Effector CD4-positive, alpha-beta T cell (primary cell): Measurements from ENCODE around the gene ENTPD8.
A peak's percentile ranks its signal among the peaks of the same experiment; 100 is the strongest.
"Not testable (repeated sequence)": the region's sequence is repeated elsewhere in the genome, so short reads cannot be mapped to it uniquely, and the experiment has no call there.

Source experiments
- DNase-seq: peaks from one replicate; pipeline ENCODE4 v3.0.0-alpha.2; 2020

The ENTPD8 gene

GRCh38 chr9:137457406-137458193 lies 16.4 kb upstream of the ENTPD8 start:
- peak; percentile 3 for DNase-seq

- DNase-seq = no peak
These were observed 15.8 kb upstream of the ENTPD8 start for GRCh38 chr9:137456864-137457405.

DNA sequence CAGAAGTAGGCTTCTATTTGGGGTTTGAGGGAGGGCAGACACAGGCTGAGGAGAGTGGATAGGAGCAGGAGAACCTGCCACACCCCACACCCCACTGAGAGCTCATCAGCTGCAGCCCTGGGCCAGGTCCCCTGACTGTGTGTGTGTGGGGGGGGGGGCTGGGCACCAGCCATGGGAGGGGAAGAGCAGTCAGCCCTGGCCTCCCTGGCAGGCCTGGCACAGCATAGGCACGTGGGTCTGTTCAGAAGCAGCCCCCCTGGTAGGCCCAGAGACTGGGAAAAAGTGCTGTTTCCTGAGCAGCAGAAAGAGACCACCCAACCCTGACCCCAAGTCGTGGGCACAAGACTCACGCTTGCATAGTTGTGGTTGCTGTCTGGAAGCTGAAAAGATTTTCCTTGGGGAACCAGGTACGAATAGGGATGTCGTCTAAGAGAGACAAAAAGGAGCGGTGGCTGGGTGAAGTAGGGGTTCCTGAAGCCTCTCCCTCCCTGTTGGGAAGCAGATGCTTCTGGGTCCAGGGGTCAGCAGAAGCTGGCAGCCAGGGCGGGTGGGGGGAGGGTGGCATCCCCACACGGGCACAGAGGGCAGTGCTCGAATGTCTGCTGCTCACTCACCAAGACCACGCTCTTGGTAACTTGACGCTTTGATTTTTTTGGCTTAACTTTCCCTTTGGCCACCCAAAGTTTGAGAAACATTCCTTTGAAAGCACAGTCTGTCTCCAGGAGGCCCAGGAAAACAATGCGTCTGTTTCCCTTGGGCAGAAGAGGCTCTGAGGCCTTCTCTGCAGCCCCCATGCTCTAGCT lies 15.1 kb upstream of the ENTPD8 start:
- no peak for DNase-seq

- no peak for DNase-seq
These were observed 14.3 kb upstream of the ENTPD8 start for GRCh38 chr9:137455359-137455991.

DNA sequence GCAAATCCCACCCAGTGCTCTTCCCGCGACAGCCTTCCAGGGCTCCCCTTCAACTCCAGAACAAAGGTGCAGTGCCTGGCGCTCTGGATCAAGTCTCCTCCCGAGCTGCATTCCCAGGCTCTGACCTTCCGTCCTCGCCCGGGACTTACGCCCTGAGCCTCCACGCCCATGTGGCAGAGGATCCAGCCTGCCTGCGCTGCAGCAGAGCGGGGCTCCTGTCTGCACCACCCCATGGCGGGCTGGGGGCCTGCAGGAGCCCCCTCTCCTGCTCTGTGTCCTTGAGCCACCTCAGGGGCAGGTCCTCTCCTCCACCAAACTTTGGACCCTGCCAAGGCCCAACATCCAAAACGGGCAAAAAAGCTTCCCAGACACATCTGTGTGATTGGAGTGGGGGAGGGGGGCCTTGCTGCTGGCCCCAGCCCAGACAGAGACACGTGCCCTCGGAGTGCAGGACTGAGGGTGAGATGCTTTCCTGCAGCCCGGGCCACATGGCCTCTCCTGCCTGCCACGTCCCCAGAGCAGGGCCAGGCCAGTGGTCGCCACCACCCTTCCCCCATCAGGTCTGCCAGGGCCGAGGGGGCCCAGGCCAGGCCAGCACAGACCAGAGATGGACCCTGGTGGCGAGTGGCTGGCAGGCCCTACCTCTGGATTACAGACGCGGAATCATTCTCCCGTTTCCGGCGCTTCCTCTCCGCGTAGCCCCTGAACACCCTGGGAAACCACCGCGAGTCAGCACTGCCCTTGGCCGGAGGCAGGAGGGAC lies 13.6 kb upstream of the ENTPD8 start:
- peak; percentile 1 for DNase-seq

DNA sequence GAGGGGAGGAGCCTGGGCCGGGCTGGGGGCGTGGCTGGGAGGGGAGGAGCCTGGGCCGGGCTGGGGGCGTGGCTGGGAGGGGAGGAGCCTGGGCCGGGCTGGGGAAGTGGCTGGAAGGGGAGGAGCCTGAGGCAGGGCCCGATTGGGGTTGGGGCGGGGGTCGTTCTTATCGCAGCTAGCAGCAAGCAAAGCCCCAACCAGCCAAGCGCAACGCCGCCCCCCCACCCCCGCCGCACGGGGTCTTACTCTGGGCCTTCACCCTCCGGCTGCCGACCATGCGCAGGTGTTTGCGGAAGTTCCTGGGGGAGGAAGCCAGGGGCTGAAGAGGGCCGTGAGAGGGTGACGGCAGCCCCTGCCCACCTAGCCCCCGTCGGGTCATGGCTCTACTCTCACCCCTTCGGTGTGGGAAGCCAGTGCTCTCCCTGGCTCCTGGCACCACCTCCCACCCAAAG lies 13.0 kb upstream of the ENTPD8 start:
- DNase-seq = peak; percentile 19

DNA sequence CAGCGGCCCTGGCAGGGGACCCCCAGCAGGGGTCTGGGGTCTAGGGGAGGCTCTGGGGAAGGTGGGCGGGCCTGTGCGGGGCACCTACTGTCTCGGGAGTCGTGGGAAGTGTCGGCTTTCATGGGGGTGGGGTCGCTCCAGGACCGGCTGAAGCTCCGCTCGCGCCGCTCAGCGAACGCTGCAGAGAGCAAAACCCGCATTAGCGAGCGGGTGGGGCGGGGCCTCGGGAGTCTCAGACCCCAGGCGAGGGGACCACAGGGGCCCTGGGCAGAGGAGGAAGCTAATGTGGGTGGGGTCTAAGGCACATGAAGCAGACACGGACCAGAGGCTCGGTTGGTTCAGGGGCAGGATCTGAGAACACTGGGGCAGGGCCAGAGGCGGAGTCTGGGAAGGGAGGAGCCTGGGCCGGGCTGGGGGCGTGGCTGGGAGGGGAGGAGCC lies 12.5 kb upstream of the ENTPD8 start:
- DNase-seq = peak; percentile 49

- peak; percentile 2 for DNase-seq
These were observed 11.8 kb upstream of the ENTPD8 start for GRCh38 chr9:137452761-137453642.

- peak; percentile 1 for DNase-seq
These were observed 11.0 kb upstream of the ENTPD8 start for GRCh38 chr9:137452006-137452760.

- not testable (repeated sequence) for DNase-seq
These were observed 10.3 kb upstream of the ENTPD8 start for GRCh38 chr9:137451264-137452005.

GRCh38 chr9:137450539-137451222 lies 9.5 kb upstream of the ENTPD8 start:
- DNase-seq = not testable (repeated sequence)

GRCh38 chr9:137449931-137450538 lies 8.9 kb upstream of the ENTPD8 start:
- no peak for DNase-seq

DNA sequence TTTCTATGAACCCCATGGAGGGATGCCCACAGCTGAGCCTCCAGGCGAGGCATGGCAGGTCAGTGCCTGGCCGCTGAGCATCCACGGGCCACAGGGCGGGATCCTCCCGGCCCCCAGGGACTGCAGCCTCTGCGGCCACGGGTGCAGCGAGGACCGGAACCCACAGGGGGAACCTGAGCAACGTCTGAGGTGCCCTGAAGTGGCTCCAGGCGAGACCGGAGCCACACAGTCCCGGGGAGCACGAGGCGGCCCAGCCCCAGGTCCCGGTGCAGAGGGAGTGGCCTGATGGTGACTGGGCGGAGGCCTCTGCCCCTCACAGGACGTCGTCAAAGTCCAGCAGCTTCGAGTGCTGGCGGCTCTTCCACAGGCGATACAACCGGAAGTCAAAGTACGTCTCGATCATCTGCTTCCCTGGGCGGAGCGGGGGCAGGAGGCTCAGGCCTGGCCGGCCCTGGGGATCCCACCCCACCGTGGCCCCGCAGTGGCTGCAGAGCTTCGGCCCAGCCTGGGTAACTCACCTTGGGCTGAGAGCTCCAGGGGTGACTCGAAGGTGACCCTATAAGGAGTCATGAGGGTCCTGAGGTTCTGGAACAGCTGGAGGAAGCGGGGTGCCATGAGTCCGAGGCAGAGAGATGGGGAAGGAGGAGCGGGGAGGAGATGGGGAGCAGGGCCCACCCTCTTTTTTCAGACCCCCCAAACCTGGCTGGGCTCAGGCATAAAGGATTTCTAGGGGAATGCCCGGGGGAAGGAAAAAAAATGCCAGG lies 8.1 kb upstream of the ENTPD8 start:
- DNase-seq = no peak

GRCh38 chr9:137448602-137448962 lies 7.4 kb upstream of the ENTPD8 start:
- DNase-seq = no peak

GRCh38 chr9:137447722-137448601 lies 6.8 kb upstream of the ENTPD8 start:
- no peak for DNase-seq

DNA sequence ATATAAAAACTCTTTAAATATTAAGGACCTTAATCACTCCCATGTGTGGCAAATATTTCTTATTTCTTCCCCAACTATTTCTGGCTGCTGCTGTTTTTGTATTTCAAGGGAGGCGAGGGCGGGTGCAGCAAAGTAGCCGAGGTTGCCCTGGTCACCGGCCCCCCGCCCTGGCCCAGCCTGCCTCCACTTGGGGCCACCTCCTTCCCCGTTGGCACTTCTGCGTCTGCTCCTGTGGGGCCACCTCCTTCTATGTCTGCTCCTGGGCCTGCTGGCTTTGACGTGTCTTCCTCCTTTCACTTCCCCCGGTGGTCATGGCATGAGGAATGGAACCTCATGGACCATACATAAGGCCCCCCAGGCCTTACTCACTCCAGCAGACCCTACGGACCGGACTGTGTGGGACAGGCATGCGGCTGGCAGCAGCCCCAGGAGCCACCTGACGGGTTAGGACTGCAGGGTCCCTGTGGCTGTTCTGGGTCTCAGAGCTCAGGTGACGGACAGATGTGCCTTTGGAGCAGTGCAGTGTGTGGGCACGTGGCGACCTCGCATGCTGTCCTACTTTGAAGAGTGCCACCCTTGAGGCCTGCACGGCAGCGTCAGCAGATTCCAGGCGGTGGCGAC lies 5.8 kb upstream of the ENTPD8 start:
- DNase-seq = no peak
